Activated CD4-positive, alpha-beta T cell treated with anti-CD3 and anti-CD28 coated beads, Interleukin-2, Interleukin-4, amounts not matched to agents 100 ng/mL and 50 ng/mL, durations not matched to agents 16 hours and 8 hours (primary cell): ENCODE measurements around the gene DCAF12.
"Not testable (repeated sequence)": the region's sequence is repeated elsewhere in the genome, so short reads cannot be mapped to it uniquely, and the experiment has no call there.

ENCODE experiments used
- DNase-seq: peaks from one replicate; pipeline ENCODE4 v3.0.0-alpha.2; 2020; ENCODE audit warnings: low spot score

The DCAF12 gene

GRCh38 chr9:34069831-34070230, 56.7 kb downstream of the DCAF12 start:
- DNase-seq = no peak

DNA sequence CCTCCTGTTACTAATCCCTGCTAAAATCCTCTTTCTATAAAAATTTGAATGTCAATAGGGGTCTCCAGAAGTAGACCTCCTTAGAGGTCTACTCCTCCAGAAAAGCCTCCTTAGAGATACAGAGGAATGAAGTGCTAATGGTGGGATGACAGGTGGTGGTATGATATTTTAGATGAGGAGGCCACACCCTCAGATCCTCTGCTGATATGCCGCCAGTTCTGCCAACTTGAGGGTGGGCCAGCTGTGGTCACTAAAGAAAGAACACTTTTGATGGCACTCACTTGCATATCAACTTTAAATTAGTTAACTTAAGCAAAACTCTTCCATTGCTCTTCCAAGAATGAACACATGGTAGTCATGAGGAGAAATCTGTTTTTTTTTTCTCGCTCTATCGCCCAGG, 61.0 kb downstream of the DCAF12 start:
- no peak for DNase-seq

GRCh38 chr9:34059954-34060353, 66.5 kb downstream of the DCAF12 start:
- no peak for DNase-seq

GRCh38 chr9:34059281-34059680, 67.2 kb downstream of the DCAF12 start:
- no peak for DNase-seq

- DNase-seq = no peak
These were observed 76.7 kb downstream of the DCAF12 start for GRCh38 chr9:34049630-34050384.

- DNase-seq = peak; percentile 97
These were observed 77.5 kb downstream of the DCAF12 start, which contains the start of gene UBAP2 for GRCh38 chr9:34048727-34049629. TSS of gene UBAP2 (minus strand) at chr9:34048887. CDS start at chr9:34017148, 31,739 bp downstream.

- DNase-seq = peak; percentile 70
These were observed 78.4 kb downstream of the DCAF12 start for GRCh38 chr9:34047864-34048726.

GRCh38 chr9:34046784-34047379, 79.6 kb downstream of the DCAF12 start:
- peak; percentile 13 for DNase-seq

GRCh38 chr9:34045903-34046302, 80.6 kb downstream of the DCAF12 start:
- no peak for DNase-seq

DNA sequence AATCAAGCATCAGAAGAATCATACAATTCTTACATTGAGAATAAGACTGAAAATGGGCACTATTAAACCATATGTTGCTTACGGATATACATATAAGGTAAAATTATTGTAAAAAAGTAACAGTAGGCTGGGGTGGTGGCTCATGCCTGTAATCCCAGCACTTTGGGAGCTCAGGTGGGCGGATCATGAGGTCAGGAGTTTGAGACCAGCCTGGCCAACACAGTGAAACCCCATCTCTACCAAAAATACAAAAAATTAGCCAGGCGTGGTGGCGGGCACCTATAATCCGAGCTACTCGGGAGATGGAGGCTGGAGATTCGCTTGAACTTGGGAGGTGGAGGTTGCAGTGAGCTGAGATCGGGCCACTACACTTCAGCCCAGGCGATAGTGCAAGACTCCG, 84.4 kb downstream of the DCAF12 start:
- DNase-seq = not testable (repeated sequence)

- not testable (repeated sequence) for DNase-seq
These were observed 87.6 kb downstream of the DCAF12 start for GRCh38 chr9:34038851-34039250.

GRCh38 chr9:34037626-34038025, 88.9 kb downstream of the DCAF12 start:
- DNase-seq = no peak

- no peak for DNase-seq
These were observed 89.9 kb downstream of the DCAF12 start for GRCh38 chr9:34036625-34037024.
